H4 (cell line): Measurements from ENCODE around the gene CDHR5. TPM values are rescaled to one million over a fixed set of nuclear protein-coding genes. Genes with fewer than 3 reads are reported as not detected.
"Not testable (repeated sequence)": the region's sequence is repeated elsewhere in the genome, so short reads cannot be mapped to it uniquely, and the experiment has no call there.

Experiments
- DNase-seq: peaks from one replicate; pipeline ENCODE4 v3.0.0-alpha.2; 2015; ENCODE audit warnings: low spot score
- total RNA-seq: library from RNA; depleted of rRNA; stranded (reverse); fragments of >200 nt; shearing (Covaris generic); gene quantifications from 2 replicates; pipeline ENCODE4 v1.2.3, GENCODE V29; 2014

CDHR5 gene
- total RNA-seq, 1 experiment from 2014 or later, result not detected

DNA sequence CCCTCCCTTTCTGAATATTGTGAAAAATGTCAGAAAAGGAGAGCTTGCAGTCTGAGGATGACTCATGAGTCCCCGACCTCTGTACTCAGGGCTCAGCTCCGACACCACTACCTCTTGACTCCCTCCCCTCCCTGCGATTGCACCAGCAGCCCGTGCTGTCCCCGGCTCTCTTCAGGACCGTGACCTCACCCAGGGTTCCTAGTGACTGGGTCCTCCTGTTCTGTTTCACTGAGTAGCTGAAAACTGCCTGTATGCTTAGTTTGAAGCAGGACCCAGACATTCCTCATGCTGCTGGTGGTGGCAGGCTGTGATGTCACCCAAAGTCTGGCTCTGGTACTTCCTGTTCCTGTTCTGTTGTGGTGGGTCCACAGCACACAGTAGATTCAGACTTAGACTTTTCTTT lies 36.8 kb downstream of the CDHR5 start:
- DNase-seq, result no peak

GRCh38 chr11:587546-587945 lies 37.2 kb downstream of the CDHR5 start:
- no peak for DNase-seq

GRCh38 chr11:586376-587316 lies 38.1 kb downstream of the CDHR5 start:
- no peak for DNase-seq

DNA sequence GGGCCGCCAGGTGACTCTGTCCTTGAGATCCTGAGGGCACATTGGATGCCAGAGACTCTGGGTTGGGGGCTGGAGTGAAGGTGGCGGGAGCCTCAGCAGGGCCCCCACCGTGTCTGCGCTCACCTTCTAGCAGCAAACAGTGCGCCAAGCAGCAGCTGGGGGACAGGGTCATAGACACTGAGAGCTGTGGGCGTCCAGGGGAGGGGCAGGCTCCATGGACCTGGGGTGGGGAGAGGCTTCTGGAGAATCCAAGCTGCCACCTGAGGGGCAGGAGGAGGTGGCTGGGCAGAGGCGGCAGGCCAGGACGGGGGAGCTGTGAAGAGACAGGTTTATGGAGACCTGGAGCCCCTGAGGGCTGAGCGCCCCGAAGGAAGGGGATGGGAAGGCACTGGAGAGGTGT lies 40.5 kb downstream of the CDHR5 start:
- DNase-seq, result no peak

GRCh38 chr11:581752-582151 lies 43.0 kb downstream of the CDHR5 start:
- no peak for DNase-seq

DNA sequence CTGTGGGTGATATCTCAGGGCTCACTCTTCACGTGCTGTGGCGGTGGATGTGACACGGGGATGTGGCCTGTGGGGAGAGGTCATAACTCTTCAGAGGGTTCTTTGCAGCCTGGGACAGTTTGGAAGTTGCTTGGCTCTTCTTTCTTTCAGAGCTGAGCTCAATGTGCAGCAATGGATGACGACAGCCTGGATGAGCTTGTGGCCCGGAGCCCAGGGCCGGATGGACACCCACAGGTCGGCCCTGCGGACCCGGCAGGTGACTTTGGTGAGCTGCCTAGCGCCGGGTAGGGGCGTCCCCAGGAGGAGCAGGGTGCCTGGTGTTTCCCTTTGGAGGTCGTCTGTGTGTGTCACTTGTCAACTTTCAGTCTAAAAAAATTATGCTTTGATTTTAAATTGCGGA lies 43.4 kb downstream of the CDHR5 start:
- no peak for DNase-seq

- no peak for DNase-seq
Observed at GRCh38 chr11:579830-580601, 44.7 kb downstream of the CDHR5 start.

DNA sequence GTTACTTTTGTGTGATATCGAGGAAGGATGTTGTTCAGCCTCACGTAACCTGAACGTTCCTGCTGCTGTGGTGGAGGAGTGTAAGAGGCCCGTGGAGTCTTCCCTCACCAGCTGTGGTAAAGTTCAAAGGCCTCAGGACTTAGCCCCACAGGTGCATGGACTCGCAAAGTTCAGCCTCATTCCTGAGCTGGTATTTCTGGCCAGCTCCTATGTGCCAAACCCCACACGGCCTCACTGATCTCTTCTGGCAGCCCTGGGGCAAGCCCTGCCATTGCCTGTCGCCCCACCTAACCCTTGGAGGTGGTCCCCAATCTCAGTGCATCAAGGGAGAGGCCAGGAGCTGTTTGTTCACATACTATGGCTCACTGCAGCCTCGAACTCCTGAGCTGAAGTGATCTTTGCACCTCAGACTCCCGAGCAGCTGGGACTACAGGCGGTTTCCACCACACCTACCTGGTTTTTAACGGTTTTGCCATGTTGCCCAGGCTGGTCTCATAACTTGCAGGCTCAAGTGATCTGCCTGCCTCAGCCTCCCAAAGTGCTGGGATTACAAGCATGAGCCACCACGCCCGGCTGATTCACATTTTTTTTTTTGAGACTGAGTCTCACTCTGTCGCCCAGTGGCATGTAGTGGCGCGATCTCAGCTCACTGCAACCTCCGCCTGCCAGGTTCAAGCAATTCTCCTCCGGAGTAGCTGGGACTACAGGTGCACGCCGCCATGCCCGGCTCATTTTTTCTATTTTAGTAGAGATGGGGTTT lies 46.3 kb downstream of the CDHR5 start:
- DNase-seq, result no peak

DNA sequence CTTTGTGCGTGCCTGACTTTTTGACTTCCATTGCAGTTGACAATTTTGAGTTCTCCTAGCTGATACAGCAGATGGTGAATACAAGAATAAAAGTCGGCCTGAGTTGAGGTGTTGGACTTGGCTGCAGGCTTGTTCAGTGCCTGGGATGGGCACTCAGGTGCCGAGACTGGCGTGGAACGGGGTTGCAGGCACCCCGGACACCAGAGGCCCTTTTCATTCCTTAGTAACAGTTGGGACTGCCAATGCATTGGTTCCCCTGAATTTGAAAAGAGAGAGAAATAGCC lies 47.2 kb downstream of the CDHR5 start:
- DNase-seq, result no peak

DNA sequence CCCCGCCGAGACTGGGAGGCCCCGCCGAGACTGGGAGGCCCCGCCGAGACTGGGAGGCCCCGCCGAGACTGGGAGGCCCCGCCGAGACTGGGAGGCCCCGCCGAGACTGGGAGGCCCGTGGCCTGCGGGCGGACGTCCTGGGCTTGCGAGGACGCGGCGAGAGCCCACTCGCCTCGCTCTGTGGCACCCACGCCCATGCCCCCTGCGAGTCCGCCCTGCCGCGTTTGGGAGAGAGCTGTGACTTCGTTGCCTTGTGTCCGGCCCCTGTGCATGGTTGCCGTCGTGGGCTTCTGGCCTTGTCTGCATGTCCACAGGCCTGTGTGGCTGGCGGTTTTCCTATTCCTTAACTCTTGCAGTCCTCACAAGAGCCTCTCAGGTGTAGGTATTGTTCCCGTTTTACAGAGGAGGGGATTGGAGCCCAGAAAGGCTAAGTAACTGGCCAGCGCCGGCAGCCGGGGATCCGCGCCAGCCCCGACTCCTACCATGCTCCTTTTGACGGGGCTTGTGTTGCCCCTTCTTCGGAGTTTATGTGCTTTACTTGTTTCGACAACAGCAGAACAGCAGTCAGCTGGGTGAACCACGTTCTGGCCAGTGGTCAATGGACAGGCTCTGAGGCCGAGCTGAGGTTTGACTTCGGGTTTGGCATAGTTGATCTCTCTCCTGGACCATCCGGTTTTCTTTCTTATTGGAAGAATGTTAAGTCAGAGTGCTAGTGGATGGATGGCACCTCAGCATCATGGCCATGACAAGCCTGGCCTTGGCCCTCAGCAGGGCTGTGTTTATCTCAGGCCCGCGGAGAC lies 47.7 kb downstream of the CDHR5 start:
- no peak for DNase-seq

DNA sequence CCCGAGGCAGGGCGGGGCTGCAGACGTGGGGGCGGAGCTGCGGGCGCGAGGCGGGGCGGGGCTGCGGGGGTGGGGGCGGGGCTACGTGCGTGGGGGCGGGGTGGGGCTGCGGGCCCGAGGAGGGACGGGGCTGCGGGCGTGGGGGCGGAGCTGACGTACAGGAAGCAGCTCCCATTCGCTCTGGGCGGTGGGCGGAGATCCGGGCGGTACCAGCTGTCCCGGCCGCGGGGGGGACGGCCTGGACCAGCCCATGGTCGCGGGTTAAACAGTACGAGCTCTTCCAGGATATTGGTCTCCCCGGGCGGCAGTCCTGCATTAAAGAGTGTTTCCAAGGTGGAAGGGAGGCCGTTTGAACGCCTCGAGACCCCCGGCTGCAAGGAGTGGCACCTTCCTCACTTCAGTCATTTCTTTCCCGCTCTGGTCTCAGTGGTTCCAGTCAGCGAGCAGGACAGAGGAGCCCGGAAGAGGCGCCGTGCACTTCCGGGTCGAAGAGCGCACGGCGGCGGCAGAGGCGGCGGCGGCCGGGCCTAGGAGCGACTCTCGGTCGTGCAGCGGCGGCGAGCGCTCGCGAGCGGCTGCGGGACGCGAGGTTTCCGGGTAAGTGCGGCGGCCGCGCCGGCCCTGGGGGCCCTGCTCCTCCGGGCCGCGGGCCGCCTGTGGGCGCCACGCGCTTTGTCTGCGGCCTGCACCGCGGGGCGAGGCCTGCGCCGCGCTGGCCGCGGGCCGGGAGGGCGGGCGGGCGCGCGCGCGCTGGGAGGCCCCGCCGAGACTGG lies 48.6 kb downstream of the CDHR5 start, which contains the start of gene PHRF1:
TSS of gene PHRF1 (plus strand) at position 475 of the 773 bp plus-strand sequence. CDS start 5,043 bp downstream, outside the sequence.
- DNase-seq, result peak; percentile 93

DNA sequence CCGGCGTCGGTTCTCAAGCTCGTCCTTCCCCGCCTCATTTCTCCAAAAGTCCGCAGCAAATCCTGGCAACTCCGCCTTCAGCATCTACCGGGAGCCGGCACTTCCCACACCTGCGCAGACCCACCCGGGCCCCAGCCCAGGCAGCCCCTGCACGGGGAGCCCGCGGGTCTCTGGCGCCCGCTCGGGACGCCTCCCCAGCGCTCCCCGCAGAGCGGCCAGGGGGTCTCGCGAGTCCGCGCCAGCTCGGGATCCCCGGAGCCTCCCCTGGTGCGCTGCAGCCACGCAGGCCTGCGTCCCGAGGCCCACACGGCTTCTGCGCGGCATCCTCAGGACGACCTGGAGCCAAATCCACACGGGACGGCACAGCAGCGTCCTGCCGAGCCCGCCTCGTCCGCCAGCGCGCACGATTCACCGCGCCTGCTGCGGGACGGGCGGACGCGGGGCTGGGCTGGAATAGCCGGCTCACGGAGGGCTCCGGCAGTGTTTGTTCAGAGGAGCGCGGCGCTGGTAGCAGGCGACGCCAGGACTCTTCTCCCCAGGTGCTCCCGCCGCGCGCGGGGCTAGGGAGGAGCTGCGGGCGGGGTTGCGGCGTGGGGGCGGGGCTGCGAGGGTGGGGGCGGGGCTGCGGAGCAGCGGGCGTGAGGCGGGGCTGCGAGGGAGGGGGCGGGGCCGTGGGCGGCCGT lies 49.3 kb downstream of the CDHR5 start:
- DNase-seq, result no peak

GRCh38 chr11:574632-575312 lies 50.0 kb downstream of the CDHR5 start:
- DNase-seq, result no peak

GRCh38 chr11:574031-574570 lies 50.7 kb downstream of the CDHR5 start:
- DNase-seq, result not testable (repeated sequence)

DNA sequence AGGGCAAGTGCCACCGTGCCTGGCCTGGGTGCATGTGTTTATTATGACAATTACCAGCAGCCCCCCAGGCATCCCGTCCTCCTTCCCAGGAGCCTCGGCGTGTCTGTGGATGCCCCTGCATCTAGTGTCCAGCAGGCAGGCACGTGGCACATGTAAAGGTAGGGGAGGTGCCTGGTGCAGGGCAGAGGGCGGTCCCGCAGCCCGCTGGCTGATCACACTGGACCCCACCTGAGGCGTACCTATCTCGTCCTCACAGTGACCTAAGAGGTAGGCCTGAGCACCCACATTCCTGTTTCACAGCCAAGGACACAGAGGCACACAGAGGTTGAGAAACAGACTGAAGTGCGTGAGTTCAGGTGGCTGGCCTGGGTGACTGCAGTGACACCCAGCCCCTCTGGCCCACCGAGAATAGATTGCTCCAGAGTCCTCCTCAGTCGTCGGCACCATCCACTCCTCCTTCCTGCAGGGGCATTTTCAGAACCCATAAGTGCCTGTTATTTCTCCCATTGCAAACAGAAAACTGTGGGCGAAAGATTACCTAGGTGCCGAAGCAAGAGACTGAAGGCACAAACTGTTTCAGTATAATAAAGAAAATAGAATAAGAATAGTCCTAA lies 51.5 kb downstream of the CDHR5 start:
- DNase-seq, result no peak

- DNase-seq, result no peak
Observed at GRCh38 chr11:571802-572185, 53.0 kb downstream of the CDHR5 start.

GRCh38 chr11:569158-569885 lies 55.4 kb downstream of the CDHR5 start:
- no peak for DNase-seq
